PC-3 (cell line): ENCODE data around the gene TNNT2. TPM values are rescaled to one million over a fixed set of nuclear protein-coding genes. Genes with fewer than 3 reads are reported as not detected.

Source experiments
- ATAC-seq: fragments of 200-7000 bp; cut with Tn5 transposase; 2 replicates; pipeline ENCODE4 v1.9.1; 2020; ENCODE audit warnings: mild to moderate bottlenecking, moderate library complexity
- BruUV-seq: library from RNA; stranded (reverse); fragments of 400-500 nt; replicated peaks from 2 replicates; lab custom pipeline; 2021; lab: Mats Ljungman, UMichigan
- CTCF ChIA-PET: fragments of 300-600 bp; sonication (Branson Sonifier 250); formaldehyde crosslinking; loops from one replicate; lab custom pipeline; 2022; ENCODE audit warnings: antibody characterized with exemption; lab: Charles Lee
- POLR2A ChIA-PET: fragments of 300-600 bp; sonication (Branson Sonifier 250); formaldehyde crosslinking; loops from one replicate; lab custom pipeline; 2022; ENCODE audit warnings: antibody characterized with exemption; ENCODE audit not compliant: unreplicated experiment; lab: Charles Lee
- DNase-seq: peaks from one replicate; pipeline ENCODE4 v3.0.0-alpha.2; 2015
- H2AFZ ChIP-seq: fragments of 300-600 bp; sonication (generic); 2 replicates; pipeline ENCODE4 v1.6.0; 2016; ENCODE audit warnings: antibody characterized with exemption, low read length
- H3F3A ChIP-seq: fragments of 300-600 bp; sonication (generic); one replicate; pipeline ENCODE4 v1.6.0; 2017; ENCODE audit warnings: antibody characterized with exemption, low read length, control low read depth, mild to moderate bottlenecking; ENCODE audit not compliant: unreplicated experiment
- H3K27ac ChIP-seq: fragments of 300-600 bp; sonication (generic); 2 replicates; pipeline ENCODE4 v1.5.1; 2016; ENCODE audit warnings: mild to moderate bottlenecking, low read length
- H3K27me3 ChIP-seq: fragments of 300-600 bp; sonication (generic); 2 replicates; pipeline ENCODE4 v1.6.1; 2016; ENCODE audit warnings: low read length, mixed read lengths
- H3K36me3 ChIP-seq: fragments of 300-600 bp; sonication (generic); 2 replicates; pipeline ENCODE4 v1.6.1; 2016; ENCODE audit warnings: low read depth, mixed run types, low read length, mixed read lengths
- H3K4me1 ChIP-seq: fragments of 300-600 bp; sonication (generic); 2 replicates; pipeline ENCODE4 v1.5.1; 2016; ENCODE audit warnings: low read length; ENCODE audit not compliant: insufficient read depth
- H3K4me2 ChIP-seq: fragments of 300-600 bp; sonication (generic); 2 replicates; pipeline ENCODE4 v1.6.0; 2016; ENCODE audit warnings: low read length
- H3K4me3 ChIP-seq: fragments of 300-600 bp; sonication (generic); 2 replicates; pipeline ENCODE4 v1.5.1; 2016; ENCODE audit warnings: mild to moderate bottlenecking, low read length, mixed read lengths
- H3K79me2 ChIP-seq: fragments of 300-600 bp; sonication (generic); 2 replicates; pipeline ENCODE4 v1.6.1; 2017; ENCODE audit warnings: low read length, mixed read lengths
- H3K9ac ChIP-seq: fragments of 300-600 bp; sonication (generic); 2 replicates; pipeline ENCODE4 v1.6.0; 2016; ENCODE audit warnings: mild to moderate bottlenecking, low read length
- H3K9me2 ChIP-seq: fragments of 300-600 bp; sonication (generic); replicated peaks from 2 replicates; pipeline ENCODE4 v1.6.1; 2016; ENCODE audit warnings: mixed run types, low read length, mixed read lengths
- H3K9me3 ChIP-seq: fragments of 300-600 bp; sonication (generic); 2 replicates; pipeline ENCODE4 v1.6.1; 2016; ENCODE audit warnings: low read length, mixed read lengths
- H4K20me1 ChIP-seq: fragments of 300-600 bp; sonication (generic); 2 replicates; pipeline ENCODE4 v1.6.1; 2016; ENCODE audit warnings: low read length, mixed read lengths
- EZH2 ChIP-seq: fragments of 300-600 bp; sonication (generic); IDR thresholded peaks from one replicate; pipeline ENCODE4 v1.6.1; 2017; ENCODE audit warnings: antibody characterized with exemption, mild to moderate bottlenecking, low read length; ENCODE audit not compliant: unreplicated experiment
- EZH2phosphoT487 ChIP-seq: fragments of 300-600 bp; sonication (generic); IDR thresholded peaks from 2 replicates; pipeline ENCODE4 v1.6.1; 2018; ENCODE audit warnings: mild to moderate bottlenecking, antibody characterized with exemption, low read length, borderline replicate concordance
- intact Hi-C: fragments of 100-400 bp; cut with micrococcal nuclease; formaldehyde crosslinking; loops from 2 replicates; pipeline ENCODE4 v1.9.0; 2023
- total RNA-seq: library from RNA; depleted of rRNA; stranded (reverse); fragments of >200 nt; gene quantifications from 2 replicates; pipeline ENCODE4 v1.2.3, GENCODE V29; 2014
- TF ChIP-seq, protein P1 (sequence below): fragments of 300-600 bp; sonication (generic); conservative IDR thresholded peaks from 2 replicates; pipeline ENCODE4 v1.5.1; 2017; ENCODE audit warnings: antibody characterized with exemption, low read depth, mild to moderate bottlenecking, low read length

The TNNT2 gene
- total RNA-seq, 1 experiment from 2014 or later, result 1.1 TPM

DNA sequence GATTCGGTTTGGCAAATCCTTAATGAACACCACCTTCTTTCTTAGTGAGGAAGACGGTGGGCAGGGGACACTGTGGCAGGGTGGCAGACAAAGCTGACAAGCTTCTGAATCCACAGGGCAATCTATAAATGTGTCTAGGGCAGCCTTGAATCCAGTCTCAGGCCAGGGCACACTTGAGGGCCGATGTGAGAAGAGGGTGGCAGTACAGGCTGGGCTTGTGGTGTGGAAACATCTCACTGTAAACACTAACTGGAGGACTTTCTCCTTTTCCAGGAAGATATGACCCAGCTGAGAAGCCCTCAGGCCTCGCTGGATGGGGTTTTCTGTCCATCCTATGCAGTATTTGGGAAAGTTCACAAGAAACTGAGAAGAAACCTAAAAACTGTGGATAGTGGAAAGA lies 47.7 kb downstream of the TNNT2 start:
- Histone ChIP-seq H3K27ac (no peak overlapping the region), H3K4me1 (no peaks in the 10 kb centered on the region), H3K4me3 (no peak overlapping the region), H2AFZ (no peak overlapping the region), H3K9ac (no peak overlapping the region), H3K4me2 (no peak overlapping the region), H3K27me3 (no peaks in the 10 kb centered on the region), H3K9me2 (no peaks in the 10 kb centered on the region), H3K36me3 (peaks cover 59% of the 10 kb centered on the region), H3K9me3 (no peaks in the 10 kb centered on the region), H4K20me1 (no peaks in the 10 kb centered on the region), H3K79me2 (no peaks in the 10 kb centered on the region), H3F3A (no peaks in the 10 kb centered on the region)
- BruUV-seq, result no TSS peak
- no peak for TF ChIP-seq EZH2phosphoT487
- TF ChIP-seq EZH2, result no peak
- TF ChIP-seq, protein P1, sequence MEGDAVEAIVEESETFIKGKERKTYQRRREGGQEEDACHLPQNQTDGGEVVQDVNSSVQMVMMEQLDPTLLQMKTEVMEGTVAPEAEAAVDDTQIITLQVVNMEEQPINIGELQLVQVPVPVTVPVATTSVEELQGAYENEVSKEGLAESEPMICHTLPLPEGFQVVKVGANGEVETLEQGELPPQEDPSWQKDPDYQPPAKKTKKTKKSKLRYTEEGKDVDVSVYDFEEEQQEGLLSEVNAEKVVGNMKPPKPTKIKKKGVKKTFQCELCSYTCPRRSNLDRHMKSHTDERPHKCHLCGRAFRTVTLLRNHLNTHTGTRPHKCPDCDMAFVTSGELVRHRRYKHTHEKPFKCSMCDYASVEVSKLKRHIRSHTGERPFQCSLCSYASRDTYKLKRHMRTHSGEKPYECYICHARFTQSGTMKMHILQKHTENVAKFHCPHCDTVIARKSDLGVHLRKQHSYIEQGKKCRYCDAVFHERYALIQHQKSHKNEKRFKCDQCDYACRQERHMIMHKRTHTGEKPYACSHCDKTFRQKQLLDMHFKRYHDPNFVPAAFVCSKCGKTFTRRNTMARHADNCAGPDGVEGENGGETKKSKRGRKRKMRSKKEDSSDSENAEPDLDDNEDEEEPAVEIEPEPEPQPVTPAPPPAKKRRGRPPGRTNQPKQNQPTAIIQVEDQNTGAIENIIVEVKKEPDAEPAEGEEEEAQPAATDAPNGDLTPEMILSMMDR, result no peak
- ChIA-PET POLR2A (no interaction called here), CTCF (no interaction called here)
- DNase-seq, result no peak
- intact Hi-C loops, result no loop called here
- no peak for ATAC-seq

DNA sequence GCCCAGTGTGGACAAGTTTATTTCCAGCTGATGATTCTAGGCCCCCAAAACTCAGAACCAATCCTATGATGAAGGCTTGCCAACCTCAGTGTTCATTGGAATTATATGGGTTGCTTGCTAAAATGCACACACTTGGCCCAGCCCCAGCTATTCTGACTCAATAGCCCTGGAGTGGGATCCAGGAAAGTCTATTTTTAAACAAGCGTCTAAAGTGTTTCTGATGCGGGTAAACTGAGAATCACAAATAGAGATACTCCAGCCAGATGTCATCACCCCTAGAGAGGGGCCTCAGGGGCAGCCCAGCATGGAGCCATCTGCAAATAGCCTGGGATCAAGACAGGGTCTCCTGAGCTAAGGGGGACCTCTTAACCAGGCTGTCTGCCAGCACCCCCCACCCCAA lies 48.2 kb downstream of the TNNT2 start:
- BruUV-seq, result no TSS peak
- ChIA-PET POLR2A (no interaction called here), CTCF (no interaction called here)
- no peaks in the 10 kb centered on the region for H3K27me3 ChIP-seq
- H3K4me1 ChIP-seq, result no peaks in the 10 kb centered on the region
- TF ChIP-seq, protein P1, result no peak
- no peak for TF ChIP-seq EZH2
- no peak for TF ChIP-seq EZH2phosphoT487
- no peaks in the 10 kb centered on the region for H3F3A ChIP-seq
- no peaks in the 10 kb centered on the region for H4K20me1 ChIP-seq
- H2AFZ ChIP-seq, result no peak overlapping the region
- ATAC-seq, result no peak
- H3K9ac ChIP-seq, result no peak overlapping the region
- no peak for DNase-seq
- H3K27ac ChIP-seq, result no peak overlapping the region
- peaks cover 64% of the 10 kb centered on the region for H3K36me3 ChIP-seq
- H3K9me3 ChIP-seq, result no peaks in the 10 kb centered on the region
- H3K9me2 ChIP-seq, result no peaks in the 10 kb centered on the region
- intact Hi-C loops, result no loop called here
- no peak overlapping the region for H3K4me2 ChIP-seq
- no peak overlapping the region for H3K4me3 ChIP-seq
- no peaks in the 10 kb centered on the region for H3K79me2 ChIP-seq

DNA sequence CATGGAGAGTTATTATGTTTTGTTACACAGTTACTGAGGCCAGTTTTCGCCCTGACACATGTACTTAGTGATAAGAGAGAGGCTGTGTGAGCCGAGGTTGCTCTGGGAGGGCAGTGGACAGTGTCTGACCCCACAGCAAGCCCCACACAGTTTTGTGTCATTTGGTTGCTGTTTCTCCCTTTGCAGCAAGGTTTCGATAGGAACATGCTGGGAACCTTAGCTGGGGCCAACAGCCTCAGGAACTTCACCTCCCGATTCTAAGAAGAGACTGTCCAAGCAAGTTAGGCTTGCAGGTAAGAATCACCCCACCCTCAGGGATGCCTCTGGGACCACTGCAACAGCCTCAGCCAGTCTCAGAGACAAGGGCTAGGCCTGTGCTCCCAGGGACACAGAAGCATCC lies 48.9 kb downstream of the TNNT2 start:
- no peaks in the 10 kb centered on the region for H3K9me2 ChIP-seq
- TF ChIP-seq EZH2 (no peak), EZH2phosphoT487 (no peak)
- TF ChIP-seq, protein P1, result no peak
- no peaks in the 10 kb centered on the region for H4K20me1 ChIP-seq
- ATAC-seq (no peak), DNase-seq (no peak)
- H3K27me3 ChIP-seq, result no peaks in the 10 kb centered on the region
- no peak overlapping the region for H3K9ac ChIP-seq
- H3K4me1 ChIP-seq, result no peaks in the 10 kb centered on the region
- H3K79me2 ChIP-seq, result no peaks in the 10 kb centered on the region
- H3K4me3 ChIP-seq, result no peak overlapping the region
- no peaks in the 10 kb centered on the region for H3F3A ChIP-seq
- POLR2A ChIA-PET, result no interaction called here
- BruUV-seq, result no TSS peak
- H2AFZ ChIP-seq, result no peak overlapping the region
- no peak overlapping the region for H3K4me2 ChIP-seq
- H3K9me3 ChIP-seq, result no peaks in the 10 kb centered on the region
- H3K36me3 ChIP-seq, result peaks cover 71% of the 10 kb centered on the region
- CTCF ChIA-PET, result no interaction called here
- H3K27ac ChIP-seq, result no peak overlapping the region
- intact Hi-C loops, result no loop called here
